Prostate gland (tissue), 2 donors: ENCODE results near the gene SERINC5.

Source experiments
- CTCF ChIP-seq, 4 experiments: fragments of 200-600 bp in 2 of 4; fragments of 450-650 bp in 2 of 4; sonication (generic) in 2 of 4; IDR thresholded peaks; 1 replicate in 3 of 4; 2 replicates in 1 of 4; pipeline ENCODE4 v1.5.1; 2016 to 2019; ENCODE audit warnings: antibody characterized with exemption in 4 of 4, mild to moderate bottlenecking in 2 of 4, moderate library complexity in 2 of 4
- POLR2A ChIP-seq: fragments of 450-650 bp; IDR thresholded peaks from one replicate; pipeline ENCODE4 v1.6.1; 2016; ENCODE audit warnings: antibody characterized with exemption, mild to moderate bottlenecking

GRCh38 chr5:80068246-80068636 lies 187.6 kb downstream of the SERINC5 start:
- TF ChIP-seq POLR2A (no peak), CTCF (IDR thresholded peaks at IDR 0.05) (no peak)
